K562 (cell line): ENCODE results near the gene TRMT10B. TPM values are rescaled to one million over a fixed set of nuclear protein-coding genes. Genes with fewer than 3 reads are reported as not detected.

Source experiments
- BRD4 ChIP-seq: fragments of 200-600 bp; sonication (generic); IDR thresholded peaks from 2 replicates; pipeline ENCODE4 v1.6.1; 2017; ENCODE audit warnings: inconsistent platforms
- GMEB1 ChIP-seq: fragments of 250-450 bp; sonication (Bioruptor Pico); IDR thresholded peaks from 2 replicates; pipeline ENCODE4 v1.4.0; 2020; ENCODE audit warnings: mild to moderate bottlenecking
- GTF2E2 ChIP-seq: fragments of 200-800 bp; sonication (Bioruptor generic); IDR thresholded peaks from 2 replicates; pipeline ENCODE4 v1.6.1; 2016; ENCODE audit warnings: missing genetic modification characterization, missing compliant biosample characterization
- NFATC3 ChIP-seq: fragments of 450-650 bp; IDR thresholded peaks from 2 replicates; pipeline ENCODE4 v1.6.1; 2017; ENCODE audit warnings: mild to moderate bottlenecking
- NR3C1 ChIP-seq: sonication (generic); formaldehyde crosslinking; IDR thresholded peaks from 2 replicates; pipeline ENCODE4 v1.8.1; 2022; ENCODE audit warnings: missing genetic modification reagents
- PTBP1 ChIP-seq: fragments of 200-400 bp; formaldehyde crosslinking; IDR thresholded peaks from 2 replicates; pipeline ENCODE4 v1.6.1; 2017; ENCODE audit warnings: low read depth, low read length
- RERE ChIP-seq: sonication (generic); formaldehyde crosslinking; IDR thresholded peaks from 2 replicates; pipeline ENCODE4 v1.8.0; 2023; ENCODE audit warnings: missing genetic modification reagents, mild to moderate bottlenecking, borderline replicate concordance
- RFX1 ChIP-seq: fragments of 450-650 bp; IDR thresholded peaks from 2 replicates; pipeline ENCODE4 v1.6.1; 2016; ENCODE audit warnings: mild to moderate bottlenecking, moderate library complexity
- ZNF143 ChIP-seq: sonication (generic); formaldehyde crosslinking; IDR thresholded peaks from 2 replicates; pipeline ENCODE4 v1.9.0; 2022; ENCODE audit warnings: mild to moderate bottlenecking, missing genetic modification reagents
- ZNF224 ChIP-seq: sonication (generic); formaldehyde crosslinking; IDR thresholded peaks from 2 replicates; pipeline ENCODE4 v1.8.0; 2022; ENCODE audit warnings: mild to moderate bottlenecking, missing genetic modification reagents
- ZNF395 ChIP-seq: fragments of 200-800 bp; sonication (Bioruptor generic); IDR thresholded peaks from 2 replicates; pipeline ENCODE4 v1.6.1; 2017; ENCODE audit warnings: missing genetic modification characterization, missing compliant biosample characterization
- polyA plus RNA-seq, 8 experiments: library from polyadenylated mRNA; depleted of rRNA in 4 of 8; stranded (reverse) in 5 of 8; unstranded in 3 of 8; fragments of >200 nt; fragmentation: Nextera tagmentation in 2 of 8; fragmentation: Illumina TruSeq in 1 of 8; extraction: Ambion mirVana in 2 of 8; extraction: Trizol in 1 of 8; gene quantifications; 2 replicates each; pipeline versions ENCODE4 v1.2.1 to v1.2.3, GENCODE V29; 2011 to 2014; ENCODE audit warnings: inconsistent platforms in 1 of 8, missing spikeins in 1 of 8
- total RNA-seq, 7 experiments: library from RNA; depleted of rRNA in 6 of 7; stranded (reverse); fragments of >200 nt in 6 of 7; fragmentation: Illumina TruSeq in 2 of 7; extraction: Trizol in 2 of 7; gene quantifications; 2 replicates each; pipeline versions ENCODE4 v1.2.1 to v1.2.3, GENCODE V29; 2011 to 2021; ENCODE audit warnings: low replicate concordance in 1 of 7
- TF ChIP-seq, protein P1 (sequence below): fragments of 450-650 bp; IDR thresholded peaks from 2 replicates; pipeline ENCODE4 v1.6.1; 2016; ENCODE audit warnings: borderline replicate concordance
- TF ChIP-seq, protein P2 (sequence below), 2 experiments: IDR thresholded peaks; 2 replicates each; pipeline ENCODE4 v1.6.1; 2012; ENCODE audit warnings: improper control_type of control experiment in 2 of 2, low read depth in 2 of 2, low read length in 2 of 2, borderline replicate concordance in 1 of 2

TRMT10B gene
- total and polyA plus RNA-seq, 9 of the 15 experiments (the other 6 are each of a cell fraction or from before 2014, with no cell fraction given) = 2.9 to 13.4 (median 7.0) TPM

- TF ChIP-seq ZNF395 (no peak; the same call in 1 of the 2 replicates), ZNF224 (CRISPR knock-in tag) (no peak), RERE (no peak), ZNF143 (CRISPR knock-in tag) (no peak), RFX1 (no peak), GTF2E2 (tag) (peak; percentile 79; the same call in 1 of the 2 replicates), PTBP1 (no peak), GMEB1 (CRISPR knock-in tag) (peak; percentile 10; the same call in 1 of the 2 replicates), NFATC3 (no peak; the same call in 1 of the 2 replicates), NR3C1 (peak; percentile 44; the same call in 1 of the 2 replicates), BRD4 (no peak; the same call in 1 of the 2 replicates)
- TF ChIP-seq, protein P1, sequence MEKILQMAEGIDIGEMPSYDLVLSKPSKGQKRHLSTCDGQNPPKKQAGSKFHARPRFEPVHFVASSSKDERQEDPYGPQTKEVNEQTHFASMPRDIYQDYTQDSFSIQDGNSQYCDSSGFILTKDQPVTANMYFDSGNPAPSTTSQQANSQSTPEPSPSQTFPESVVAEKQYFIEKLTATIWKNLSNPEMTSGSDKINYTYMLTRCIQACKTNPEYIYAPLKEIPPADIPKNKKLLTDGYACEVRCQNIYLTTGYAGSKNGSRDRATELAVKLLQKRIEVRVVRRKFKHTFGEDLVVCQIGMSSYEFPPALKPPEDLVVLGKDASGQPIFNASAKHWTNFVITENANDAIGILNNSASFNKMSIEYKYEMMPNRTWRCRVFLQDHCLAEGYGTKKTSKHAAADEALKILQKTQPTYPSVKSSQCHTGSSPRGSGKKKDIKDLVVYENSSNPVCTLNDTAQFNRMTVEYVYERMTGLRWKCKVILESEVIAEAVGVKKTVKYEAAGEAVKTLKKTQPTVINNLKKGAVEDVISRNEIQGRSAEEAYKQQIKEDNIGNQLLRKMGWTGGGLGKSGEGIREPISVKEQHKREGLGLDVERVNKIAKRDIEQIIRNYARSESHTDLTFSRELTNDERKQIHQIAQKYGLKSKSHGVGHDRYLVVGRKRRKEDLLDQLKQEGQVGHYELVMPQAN = peak; percentile 91
- TF ChIP-seq, protein P2, sequence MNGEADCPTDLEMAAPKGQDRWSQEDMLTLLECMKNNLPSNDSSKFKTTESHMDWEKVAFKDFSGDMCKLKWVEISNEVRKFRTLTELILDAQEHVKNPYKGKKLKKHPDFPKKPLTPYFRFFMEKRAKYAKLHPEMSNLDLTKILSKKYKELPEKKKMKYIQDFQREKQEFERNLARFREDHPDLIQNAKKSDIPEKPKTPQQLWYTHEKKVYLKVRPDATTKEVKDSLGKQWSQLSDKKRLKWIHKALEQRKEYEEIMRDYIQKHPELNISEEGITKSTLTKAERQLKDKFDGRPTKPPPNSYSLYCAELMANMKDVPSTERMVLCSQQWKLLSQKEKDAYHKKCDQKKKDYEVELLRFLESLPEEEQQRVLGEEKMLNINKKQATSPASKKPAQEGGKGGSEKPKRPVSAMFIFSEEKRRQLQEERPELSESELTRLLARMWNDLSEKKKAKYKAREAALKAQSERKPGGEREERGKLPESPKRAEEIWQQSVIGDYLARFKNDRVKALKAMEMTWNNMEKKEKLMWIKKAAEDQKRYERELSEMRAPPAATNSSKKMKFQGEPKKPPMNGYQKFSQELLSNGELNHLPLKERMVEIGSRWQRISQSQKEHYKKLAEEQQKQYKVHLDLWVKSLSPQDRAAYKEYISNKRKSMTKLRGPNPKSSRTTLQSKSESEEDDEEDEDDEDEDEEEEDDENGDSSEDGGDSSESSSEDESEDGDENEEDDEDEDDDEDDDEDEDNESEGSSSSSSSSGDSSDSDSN (IDR thresholded peaks at IDR 0.05; ENCODE audit: borderline replicate concordance in 1 of 2, low read depth in 2 of 2, low read length in 2 of 2) = peak; percentile 96 to 98
These were observed 31.2 kb downstream of the TRMT10B start, which contains the start of gene EXOSC3 (continued) for GRCh38 chr9:37784616-37785483.
